Transverse colon (tissue), 4 donors: Measurements from ENCODE around the gene TOM1L2.

Source experiments
- CTCF ChIP-seq, 5 experiments: fragments of 200-600 bp in 3 of 5; fragments of 450-650 bp in 2 of 5; sonication (generic) in 3 of 5; IDR thresholded peaks; 1 replicate in 2 of 5; 2 replicates in 3 of 5; pipeline ENCODE4 v1.5.1; 2016 to 2017; ENCODE audit warnings: antibody characterized with exemption in 5 of 5, inconsistent platforms in 3 of 5, mild to moderate bottlenecking in 2 of 5, moderate library complexity in 1 of 5
- EP300 ChIP-seq: sonication (generic); formaldehyde crosslinking; IDR thresholded peaks from one replicate; pipeline ENCODE4 v1.6.1; 2017; ENCODE audit warnings: antibody characterized with exemption, low read depth
- POLR2AphosphoS5 ChIP-seq, 3 donors: sonication (generic); formaldehyde crosslinking; IDR thresholded peaks; one replicate each; pipeline ENCODE4 v1.6.1; 2016; ENCODE audit warnings: antibody characterized with exemption in 3 of 3

DNA sequence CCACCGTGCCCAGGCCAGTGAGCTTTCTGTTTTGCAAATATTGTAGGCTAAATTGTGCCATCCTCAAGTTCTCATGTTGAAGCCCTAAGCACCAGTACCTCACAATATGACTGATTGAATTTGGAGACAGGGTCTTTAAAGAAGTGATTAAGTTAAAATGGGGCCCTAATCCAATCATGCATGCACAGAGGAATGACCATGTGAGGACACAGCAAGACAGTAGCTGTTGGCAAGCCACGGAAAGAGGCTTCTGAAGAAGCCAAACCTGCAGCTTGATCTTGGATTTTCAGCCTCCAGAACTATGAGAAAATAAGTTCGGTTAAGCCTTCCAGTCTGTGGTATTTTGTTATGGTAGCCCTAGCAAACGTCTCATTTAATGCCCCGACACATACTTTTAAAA is 24.9 kb downstream of the TOM1L2 start:
- no peak for TF ChIP-seq CTCF (IDR thresholded peaks at IDR 0.05)
- no peak for TF ChIP-seq POLR2AphosphoS5 (IDR thresholded peaks at IDR 0.05)
- TF ChIP-seq EP300: no peak
